ENCODE measurements around the gene NOXA1.

The NOXA1 gene

GRCh38 chr9:137387891-137388560, 35.2 kb upstream of the NOXA1 start:
- no peak for DNase-seq (ENCODE audit: low read depth)

- no peak for DNase-seq (ENCODE audit: low read depth)
Observed at GRCh38 chr9:137388589-137389427, 34.4 kb upstream of the NOXA1 start.

GRCh38 chr9:137389428-137389746, 33.8 kb upstream of the NOXA1 start:
- no peak for DNase-seq (ENCODE audit: low read depth)

GRCh38 chr9:137390553-137391410, 32.4 kb upstream of the NOXA1 start:
- no peak for DNase-seq (ENCODE audit: low read depth)

GRCh38 chr9:137391411-137391754, 31.8 kb upstream of the NOXA1 start:
- no peak for DNase-seq (ENCODE audit: low read depth)

DNA sequence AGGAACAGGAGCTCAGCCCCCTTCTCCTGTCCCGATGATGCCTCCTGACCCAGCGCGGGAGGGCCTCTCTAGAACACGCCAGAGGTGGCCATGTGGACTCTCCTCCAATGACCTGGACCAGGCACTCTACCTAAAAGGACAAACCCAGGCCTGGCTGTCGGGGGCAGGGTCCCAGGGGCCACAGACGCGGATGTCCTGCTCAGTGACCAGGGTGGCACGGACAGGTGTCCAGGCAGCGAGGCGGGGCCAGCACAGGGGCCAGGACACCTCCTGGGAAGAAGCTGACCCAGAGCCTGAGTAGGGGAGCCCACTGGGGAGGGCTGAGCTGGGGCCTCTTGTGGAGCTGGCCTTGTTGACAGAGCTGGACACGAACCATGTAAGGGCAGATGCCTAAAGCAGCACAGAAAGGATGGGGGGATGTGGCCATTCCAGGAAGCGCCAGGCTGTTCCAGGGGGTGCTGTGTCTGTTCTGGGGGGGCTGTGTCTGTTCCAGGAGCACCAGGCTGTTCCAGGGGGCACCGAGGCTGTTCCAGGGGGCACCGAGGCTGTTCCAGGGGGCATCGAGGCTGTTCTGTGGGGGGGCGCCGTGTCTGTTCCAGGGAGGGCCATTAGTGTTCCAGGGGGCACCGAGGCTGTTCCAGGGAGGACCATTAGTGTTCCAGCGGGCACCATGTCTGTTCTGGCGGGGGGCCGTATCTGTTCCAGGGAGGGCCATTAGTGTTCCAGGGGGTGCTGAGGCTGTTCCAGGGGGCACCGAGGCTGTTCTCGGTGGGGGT, 30.8 kb upstream of the NOXA1 start:
- DNase-seq (ENCODE audit: low read depth): no peak

DNA sequence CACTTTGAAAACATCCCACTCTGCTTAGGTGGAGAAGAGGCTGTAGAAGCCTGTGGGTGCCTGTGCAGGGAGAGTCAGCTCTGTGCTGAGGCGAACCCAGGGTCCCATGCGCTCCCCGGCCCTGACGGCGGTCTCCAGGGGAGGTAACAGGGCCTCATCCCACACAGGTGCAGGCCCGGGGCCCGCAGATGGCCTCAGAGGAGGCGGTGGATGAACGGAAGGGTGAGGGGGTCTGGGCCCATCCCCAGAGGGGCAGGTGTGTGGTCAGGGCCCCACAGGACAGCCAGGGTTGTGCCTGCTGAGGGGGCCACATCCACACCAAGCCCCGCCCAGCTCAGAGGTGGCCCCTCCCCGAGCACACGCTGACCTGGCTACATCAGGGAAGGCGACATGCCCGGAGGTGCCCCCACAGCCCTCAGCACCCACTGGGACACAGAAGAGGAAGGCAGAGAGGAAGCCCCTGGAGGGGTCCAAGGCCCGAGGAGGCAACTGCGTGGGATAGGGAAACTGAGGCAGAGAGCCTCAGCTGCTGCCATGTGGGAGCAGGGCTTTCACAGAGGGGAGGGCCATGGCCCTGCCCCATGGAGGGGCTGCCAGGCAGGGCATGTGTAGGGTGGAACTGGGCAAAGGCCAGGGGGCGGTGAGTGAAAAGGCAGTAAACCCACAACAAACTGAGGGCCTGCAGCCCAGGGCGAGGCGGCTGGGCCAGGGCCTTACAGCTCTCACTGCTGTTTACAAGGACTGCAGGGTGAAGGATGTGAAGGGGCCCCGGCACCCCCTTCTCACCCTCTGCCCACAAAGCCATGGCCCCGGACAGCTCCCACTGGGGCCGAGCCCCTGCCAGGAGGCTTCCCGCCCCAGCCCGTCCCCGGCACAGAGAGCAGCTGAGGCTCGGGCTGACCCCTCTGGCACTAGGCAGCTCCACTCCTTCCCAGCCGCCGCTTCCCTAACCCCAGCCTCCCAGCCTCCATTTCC, 29.7 kb upstream of the NOXA1 start:
- DNase-seq (ENCODE audit: low read depth): no peak

GRCh38 chr9:137394866-137395665, 28.1 kb upstream of the NOXA1 start:
- DNase-seq (ENCODE audit: low read depth): no peak

DNA sequence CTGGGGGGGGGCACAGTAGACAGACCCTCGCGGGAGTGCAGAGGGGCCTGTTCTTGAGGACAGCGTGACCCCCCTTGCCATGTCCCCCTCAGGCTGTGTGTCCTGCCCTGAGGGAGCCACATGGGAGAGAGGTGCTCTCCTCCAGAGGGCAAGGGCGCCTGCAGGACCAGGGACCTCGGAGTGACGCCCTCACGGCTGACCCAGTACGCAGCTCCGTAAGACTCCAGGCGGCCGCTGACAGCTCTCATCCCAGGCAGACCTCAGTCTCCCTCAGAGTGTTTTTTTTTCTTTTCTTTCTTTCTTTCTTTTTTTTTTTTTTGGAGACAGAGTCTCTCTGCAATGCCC, 27.6 kb upstream of the NOXA1 start:
- DNase-seq (ENCODE audit: low read depth): no peak

DNA sequence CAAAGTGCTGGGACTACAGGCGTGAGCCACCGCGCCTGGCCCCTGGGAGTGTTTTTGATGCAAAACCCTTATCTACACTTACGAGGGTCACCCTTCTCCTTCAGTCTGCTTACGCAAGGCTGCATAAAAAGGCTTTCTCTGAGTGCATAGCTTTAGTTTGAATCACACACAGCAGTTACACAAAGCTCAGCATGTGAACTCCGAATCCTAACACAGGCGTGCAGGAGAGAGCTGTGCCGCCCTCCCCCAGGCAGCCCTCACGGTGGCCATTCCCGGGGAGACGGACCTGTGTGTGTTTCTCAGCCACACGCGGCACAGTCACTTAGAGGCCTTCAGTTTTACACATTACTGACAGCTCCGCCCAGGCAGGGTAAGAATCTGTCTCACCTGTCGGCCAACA, 27.0 kb upstream of the NOXA1 start:
- DNase-seq (ENCODE audit: low read depth): no peak

- DNase-seq (ENCODE audit: low read depth): no peak
Observed at GRCh38 chr9:137396634-137397367, 26.4 kb upstream of the NOXA1 start.

- no peak for DNase-seq (ENCODE audit: low read depth)
Observed at GRCh38 chr9:137397675-137398423, 25.3 kb upstream of the NOXA1 start.

GRCh38 chr9:137398561-137399468, 24.4 kb upstream of the NOXA1 start:
- no peak for DNase-seq (ENCODE audit: low read depth)

DNA sequence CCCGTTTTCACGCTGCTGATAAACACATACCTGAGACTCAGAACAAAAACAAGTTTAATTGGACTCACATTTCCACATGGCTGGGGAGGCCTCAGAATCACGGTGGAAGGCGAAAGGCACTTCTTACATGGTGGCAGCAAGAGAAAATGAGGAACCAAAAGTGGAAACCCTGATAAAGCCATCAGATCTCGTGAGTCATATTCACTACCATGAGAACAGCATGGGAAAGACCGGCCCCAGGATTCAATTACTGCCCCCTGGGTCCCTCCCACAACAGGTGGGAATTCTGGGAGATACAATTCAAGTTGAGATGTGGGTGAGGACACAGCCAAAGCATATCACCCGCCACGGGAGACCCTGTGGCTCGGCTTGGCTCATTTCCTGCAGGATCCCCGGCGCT, 20.4 kb upstream of the NOXA1 start:
- no peak for DNase-seq (ENCODE audit: low read depth)

DNA sequence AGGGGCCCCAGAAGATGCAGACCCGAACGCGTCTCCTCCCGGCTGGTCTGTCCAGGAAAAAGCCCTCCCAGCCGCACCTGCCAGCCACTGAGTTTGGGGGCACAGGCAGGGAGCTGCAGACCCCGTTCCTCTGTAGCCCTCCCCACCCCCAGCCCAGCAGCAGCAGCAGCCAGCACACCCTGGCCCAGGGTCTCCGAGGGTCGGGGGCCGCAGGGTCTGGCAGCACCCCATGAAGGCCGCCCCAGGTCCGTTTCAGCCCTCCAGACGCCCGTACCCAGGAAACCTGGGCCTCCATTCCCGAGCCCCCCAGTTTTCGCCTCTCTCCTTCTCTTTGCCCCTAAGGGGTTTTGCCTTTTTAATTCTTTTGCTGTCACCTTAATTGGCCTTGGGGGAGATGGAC, 19.9 kb upstream of the NOXA1 start:
- DNase-seq (ENCODE audit: low read depth): no peak

DNA sequence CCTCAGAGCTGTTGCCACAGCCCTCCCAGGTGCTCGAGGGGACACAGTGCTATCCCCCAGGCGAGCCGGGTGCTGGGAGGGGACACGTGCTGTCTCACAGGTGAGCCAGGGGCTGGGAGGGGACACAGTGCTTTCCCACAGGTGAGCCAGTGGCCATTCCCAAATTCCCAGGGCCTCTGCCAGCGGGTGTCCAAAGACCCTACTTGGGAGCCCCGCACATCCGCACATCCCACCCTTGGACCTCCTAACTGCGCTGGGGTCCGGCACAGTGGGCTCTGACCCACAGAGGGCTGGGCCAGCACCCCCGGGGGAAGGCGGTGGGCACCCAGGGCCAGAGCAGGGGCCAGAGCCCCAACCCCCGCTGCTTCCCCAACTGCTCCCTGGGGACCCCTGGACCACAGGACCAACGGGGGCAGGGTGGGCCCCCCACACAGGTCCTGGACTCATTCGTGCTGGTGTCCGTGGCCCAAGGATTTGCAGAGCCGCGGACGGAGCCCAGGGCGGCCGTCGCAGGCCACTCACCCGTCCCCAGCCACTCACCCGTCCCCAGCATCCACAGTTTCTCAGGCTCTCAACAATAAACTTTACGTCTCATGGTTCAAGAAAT, 18.1 kb upstream of the NOXA1 start:
- DNase-seq (ENCODE audit: low read depth): no peak

GRCh38 chr9:137405677-137406081, 17.5 kb upstream of the NOXA1 start:
- DNase-seq (ENCODE audit: low read depth): no peak

Measured in GM04504 (cell line).